K562 (cell line): ENCODE measurements around the gene MRPL27. TPM values are rescaled to one million over a fixed set of nuclear protein-coding genes. Genes with fewer than 3 reads are reported as not detected.
A peak's percentile ranks its signal among the peaks of the same experiment; 100 is the strongest.

Experiments used
- CREM ChIP-seq: IDR thresholded peaks from 2 replicates; pipeline ENCODE4 v1.6.1; 2014; ENCODE audit warnings: antibody characterized with exemption, low read depth
- DPF2 ChIP-seq: fragments of 450-650 bp; IDR thresholded peaks from 2 replicates; pipeline ENCODE4 v1.6.1; 2016
- EP400 ChIP-seq: fragments of 450-650 bp; IDR thresholded peaks from 2 replicates; pipeline ENCODE4 v1.6.1; 2017; ENCODE audit warnings: antibody characterized with exemption, mild to moderate bottlenecking, moderate library complexity
- ERF ChIP-seq: fragments of 450-650 bp; formaldehyde crosslinking; IDR thresholded peaks from 2 replicates; pipeline ENCODE4 v1.4.0; 2020; ENCODE audit warnings: mild to moderate bottlenecking, mixed read lengths
- HLTF ChIP-seq: fragments of 450-650 bp; IDR thresholded peaks from 2 replicates; pipeline ENCODE4 v1.6.1; 2016
- SMAD4 ChIP-seq: fragments of 250-450 bp; sonication (Bioruptor Pico); conservative IDR thresholded peaks from 2 replicates; pipeline ENCODE4 v1.8.0; 2021; ENCODE audit warnings: inconsistent platforms, mild to moderate bottlenecking, moderate library complexity
- TRIM24 ChIP-seq, 2 experiments: fragments of 450-650 bp; IDR thresholded peaks; 2 replicates each; pipeline ENCODE4 v1.6.1; 2016
- ZSCAN29 ChIP-seq: fragments of 450-650 bp; IDR thresholded peaks from 2 replicates; pipeline ENCODE4 v1.6.1; 2017
- polyA plus RNA-seq, 8 experiments: library from polyadenylated mRNA; depleted of rRNA in 4 of 8; stranded (reverse) in 5 of 8; unstranded in 3 of 8; fragments of >200 nt; fragmentation: Nextera tagmentation in 2 of 8; fragmentation: Illumina TruSeq in 1 of 8; extraction: Ambion mirVana in 2 of 8; extraction: Trizol in 1 of 8; gene quantifications; 2 replicates each; pipeline versions ENCODE4 v1.2.1 to v1.2.3, GENCODE V29; 2011 to 2014; ENCODE audit warnings: inconsistent platforms in 1 of 8, missing spikeins in 1 of 8
- total RNA-seq, 7 experiments: library from RNA; depleted of rRNA in 6 of 7; stranded (reverse); fragments of >200 nt in 6 of 7; fragmentation: Illumina TruSeq in 2 of 7; extraction: Trizol in 2 of 7; gene quantifications; 2 replicates each; pipeline versions ENCODE4 v1.2.1 to v1.2.3, GENCODE V29; 2011 to 2021; ENCODE audit warnings: low replicate concordance in 1 of 7
- TF ChIP-seq, protein P1 (sequence below), 2 experiments: IDR thresholded peaks in 1 of 2; conservative IDR thresholded peaks in 1 of 2; 2 replicates each; pipeline ENCODE4 v1.6.1; 2016; ENCODE audit warnings: low read depth in 2 of 2, mild to moderate bottlenecking in 1 of 2, missing compliant biosample characterization in 1 of 2, missing genetic modification characterization in 1 of 2, moderate library complexity in 1 of 2
- TF ChIP-seq, protein P2 (sequence below): fragments of 250-450 bp; sonication (Bioruptor Pico); IDR thresholded peaks from 2 replicates; pipeline ENCODE4 v1.5.0; 2020; ENCODE audit warnings: mild to moderate bottlenecking
- TF ChIP-seq, protein P3 (sequence below): fragments of 250-450 bp; sonication (Bioruptor Pico); IDR thresholded peaks from 2 replicates; pipeline ENCODE4 v1.8.0; 2022; ENCODE audit warnings: moderate library complexity, mild to moderate bottlenecking, inconsistent platforms
- TF ChIP-seq, protein P4 (sequence below), 2 experiments: fragments of 450-650 bp; IDR thresholded peaks; 2 replicates each; pipeline ENCODE4 v1.6.1; 2018; ENCODE audit warnings: mild to moderate bottlenecking in 2 of 2, low read depth in 1 of 2; ENCODE audit not compliant: partially characterized antibody in 2 of 2
- TF ChIP-seq, protein P5 (sequence below): fragments of 450-650 bp; formaldehyde crosslinking; IDR thresholded peaks from 2 replicates; pipeline ENCODE4 v1.4.0; 2020; ENCODE audit warnings: mild to moderate bottlenecking

The MRPL27 gene
- total and polyA plus RNA-seq, 9 of the 15 experiments (the other 6 are each of a cell fraction or from before 2014, with no cell fraction given): 96.3 to 401 (median 142) TPM

DNA sequence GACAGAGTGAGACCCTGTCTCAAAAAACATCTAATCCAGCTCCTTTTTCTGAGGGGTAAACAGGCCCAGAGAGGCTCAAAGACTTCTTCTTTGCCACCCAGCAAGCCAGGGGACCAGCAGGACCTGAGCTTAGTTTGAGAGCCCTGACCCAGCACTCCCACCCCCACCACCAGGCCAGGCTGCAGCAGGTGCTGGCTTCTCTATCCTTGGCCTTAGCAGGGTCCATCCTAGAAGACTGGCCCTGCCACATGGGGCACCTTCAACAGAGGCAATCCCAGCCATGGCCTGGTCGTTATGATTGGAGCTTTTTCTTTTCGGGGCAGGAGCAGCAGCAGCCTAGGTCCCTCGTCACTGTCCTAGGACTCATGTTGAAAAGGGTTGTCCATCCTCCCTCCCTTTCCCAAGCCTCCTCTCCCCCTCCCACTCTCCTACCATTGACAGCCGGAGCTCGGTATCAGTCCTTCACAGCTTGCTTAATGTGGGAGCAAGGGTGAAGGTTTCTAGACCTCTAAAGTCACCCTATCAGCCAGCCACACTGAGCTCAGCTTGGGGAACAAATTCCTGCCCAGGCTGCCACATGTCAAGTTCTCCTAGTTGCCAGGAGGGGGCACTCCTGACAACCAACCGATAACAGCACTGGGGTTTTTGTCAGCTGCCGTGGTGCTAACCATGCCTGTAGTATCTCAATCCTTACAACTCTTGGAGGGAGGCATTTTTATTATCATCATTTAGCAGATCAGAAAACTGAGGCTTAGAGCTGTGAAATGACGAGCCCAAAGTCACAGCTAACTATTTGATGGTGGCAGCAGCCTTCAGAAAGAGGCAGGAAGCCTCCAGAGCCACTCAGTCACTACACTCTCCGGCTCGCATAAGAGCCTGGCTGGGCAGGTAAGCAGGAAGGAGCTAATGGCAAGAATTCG, 11.2 kb downstream of the MRPL27 start (continued):
- TF ChIP-seq, protein P1, sequence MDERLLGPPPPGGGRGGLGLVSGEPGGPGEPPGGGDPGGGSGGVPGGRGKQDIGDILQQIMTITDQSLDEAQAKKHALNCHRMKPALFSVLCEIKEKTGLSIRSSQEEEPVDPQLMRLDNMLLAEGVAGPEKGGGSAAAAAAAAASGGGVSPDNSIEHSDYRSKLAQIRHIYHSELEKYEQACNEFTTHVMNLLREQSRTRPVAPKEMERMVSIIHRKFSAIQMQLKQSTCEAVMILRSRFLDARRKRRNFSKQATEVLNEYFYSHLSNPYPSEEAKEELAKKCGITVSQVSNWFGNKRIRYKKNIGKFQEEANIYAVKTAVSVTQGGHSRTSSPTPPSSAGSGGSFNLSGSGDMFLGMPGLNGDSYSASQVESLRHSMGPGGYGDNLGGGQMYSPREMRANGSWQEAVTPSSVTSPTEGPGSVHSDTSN (CRISPR knock-in tag; IDR thresholded peaks at IDR 0.05; ENCODE audit: low read depth): no peak
- TF ChIP-seq, protein P1 (tag; conservative IDR thresholded peaks at IDR 0.05; ENCODE audit: low read depth): peak; percentile 38; the same call in 1 of the 2 replicates
- TF ChIP-seq EP400 (peak; percentile 71), SMAD4 (CRISPR knock-in tag) (0 out of 2 replicates have a peak, but pooled peaks have one; percentile 54), HLTF (0 out of 2 replicates have a peak, but pooled peaks have one; percentile 24), DPF2 (peak; percentile 95), TRIM24 (IDR thresholded peaks at IDR 0.05) (peak; percentile 77 to 84), CREM (peak; percentile 65), ZSCAN29 (0 out of 2 replicates have a peak, but pooled peaks have one; percentile 39), ERF (CRISPR knock-in tag) (no peak)
- TF ChIP-seq, protein P2, sequence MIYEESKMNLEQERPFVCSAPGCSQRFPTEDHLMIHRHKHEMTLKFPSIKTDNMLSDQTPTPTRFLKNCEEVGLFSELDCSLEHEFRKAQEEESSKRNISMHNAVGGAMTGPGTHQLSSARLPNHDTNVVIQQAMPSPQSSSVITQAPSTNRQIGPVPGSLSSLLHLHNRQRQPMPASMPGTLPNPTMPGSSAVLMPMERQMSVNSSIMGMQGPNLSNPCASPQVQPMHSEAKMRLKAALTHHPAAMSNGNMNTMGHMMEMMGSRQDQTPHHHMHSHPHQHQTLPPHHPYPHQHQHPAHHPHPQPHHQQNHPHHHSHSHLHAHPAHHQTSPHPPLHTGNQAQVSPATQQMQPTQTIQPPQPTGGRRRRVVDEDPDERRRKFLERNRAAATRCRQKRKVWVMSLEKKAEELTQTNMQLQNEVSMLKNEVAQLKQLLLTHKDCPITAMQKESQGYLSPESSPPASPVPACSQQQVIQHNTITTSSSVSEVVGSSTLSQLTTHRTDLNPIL (CRISPR knock-in tag): no peak
- TF ChIP-seq, protein P3, sequence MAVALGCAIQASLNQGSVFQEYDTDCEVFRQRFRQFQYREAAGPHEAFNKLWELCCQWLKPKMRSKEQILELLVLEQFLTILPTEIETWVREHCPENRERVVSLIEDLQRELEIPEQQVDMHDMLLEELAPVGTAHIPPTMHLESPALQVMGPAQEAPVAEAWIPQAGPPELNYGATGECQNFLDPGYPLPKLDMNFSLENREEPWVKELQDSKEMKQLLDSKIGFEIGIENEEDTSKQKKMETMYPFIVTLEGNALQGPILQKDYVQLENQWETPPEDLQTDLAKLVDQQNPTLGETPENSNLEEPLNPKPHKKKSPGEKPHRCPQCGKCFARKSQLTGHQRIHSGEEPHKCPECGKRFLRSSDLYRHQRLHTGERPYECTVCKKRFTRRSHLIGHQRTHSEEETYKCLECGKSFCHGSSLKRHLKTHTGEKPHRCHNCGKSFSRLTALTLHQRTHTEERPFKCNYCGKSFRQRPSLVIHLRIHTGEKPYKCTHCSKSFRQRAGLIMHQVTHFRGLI: no peak
- TF ChIP-seq, protein P4, sequence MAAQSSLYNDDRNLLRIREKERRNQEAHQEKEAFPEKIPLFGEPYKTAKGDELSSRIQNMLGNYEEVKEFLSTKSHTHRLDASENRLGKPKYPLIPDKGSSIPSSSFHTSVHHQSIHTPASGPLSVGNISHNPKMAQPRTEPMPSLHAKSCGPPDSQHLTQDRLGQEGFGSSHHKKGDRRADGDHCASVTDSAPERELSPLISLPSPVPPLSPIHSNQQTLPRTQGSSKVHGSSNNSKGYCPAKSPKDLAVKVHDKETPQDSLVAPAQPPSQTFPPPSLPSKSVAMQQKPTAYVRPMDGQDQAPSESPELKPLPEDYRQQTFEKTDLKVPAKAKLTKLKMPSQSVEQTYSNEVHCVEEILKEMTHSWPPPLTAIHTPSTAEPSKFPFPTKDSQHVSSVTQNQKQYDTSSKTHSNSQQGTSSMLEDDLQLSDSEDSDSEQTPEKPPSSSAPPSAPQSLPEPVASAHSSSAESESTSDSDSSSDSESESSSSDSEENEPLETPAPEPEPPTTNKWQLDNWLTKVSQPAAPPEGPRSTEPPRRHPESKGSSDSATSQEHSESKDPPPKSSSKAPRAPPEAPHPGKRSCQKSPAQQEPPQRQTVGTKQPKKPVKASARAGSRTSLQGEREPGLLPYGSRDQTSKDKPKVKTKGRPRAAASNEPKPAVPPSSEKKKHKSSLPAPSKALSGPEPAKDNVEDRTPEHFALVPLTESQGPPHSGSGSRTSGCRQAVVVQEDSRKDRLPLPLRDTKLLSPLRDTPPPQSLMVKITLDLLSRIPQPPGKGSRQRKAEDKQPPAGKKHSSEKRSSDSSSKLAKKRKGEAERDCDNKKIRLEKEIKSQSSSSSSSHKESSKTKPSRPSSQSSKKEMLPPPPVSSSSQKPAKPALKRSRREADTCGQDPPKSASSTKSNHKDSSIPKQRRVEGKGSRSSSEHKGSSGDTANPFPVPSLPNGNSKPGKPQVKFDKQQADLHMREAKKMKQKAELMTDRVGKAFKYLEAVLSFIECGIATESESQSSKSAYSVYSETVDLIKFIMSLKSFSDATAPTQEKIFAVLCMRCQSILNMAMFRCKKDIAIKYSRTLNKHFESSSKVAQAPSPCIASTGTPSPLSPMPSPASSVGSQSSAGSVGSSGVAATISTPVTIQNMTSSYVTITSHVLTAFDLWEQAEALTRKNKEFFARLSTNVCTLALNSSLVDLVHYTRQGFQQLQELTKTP (IDR thresholded peaks at IDR 0.05; ENCODE audit: low read depth in 1 of 2, partially characterized antibody in 2 of 2): peak in 1 of 2 experiments; percentile 63
- TF ChIP-seq, protein P5, sequence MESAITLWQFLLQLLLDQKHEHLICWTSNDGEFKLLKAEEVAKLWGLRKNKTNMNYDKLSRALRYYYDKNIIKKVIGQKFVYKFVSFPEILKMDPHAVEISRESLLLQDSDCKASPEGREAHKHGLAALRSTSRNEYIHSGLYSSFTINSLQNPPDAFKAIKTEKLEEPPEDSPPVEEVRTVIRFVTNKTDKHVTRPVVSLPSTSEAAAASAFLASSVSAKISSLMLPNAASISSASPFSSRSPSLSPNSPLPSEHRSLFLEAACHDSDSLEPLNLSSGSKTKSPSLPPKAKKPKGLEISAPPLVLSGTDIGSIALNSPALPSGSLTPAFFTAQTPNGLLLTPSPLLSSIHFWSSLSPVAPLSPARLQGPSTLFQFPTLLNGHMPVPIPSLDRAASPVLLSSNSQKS (CRISPR knock-in tag): no peak
